NCI-H1092 (cell line): ENCODE measurements around the gene PLB1.

Experiments used
- DNase-seq: peaks from one replicate; lab custom pipeline; 2025; lab: John Stamatoyannopoulos, UW

The PLB1 gene

GRCh38 chr2:28668106-28668814 is 172.4 kb downstream of the PLB1 start:
- no peak for DNase-seq

DNA sequence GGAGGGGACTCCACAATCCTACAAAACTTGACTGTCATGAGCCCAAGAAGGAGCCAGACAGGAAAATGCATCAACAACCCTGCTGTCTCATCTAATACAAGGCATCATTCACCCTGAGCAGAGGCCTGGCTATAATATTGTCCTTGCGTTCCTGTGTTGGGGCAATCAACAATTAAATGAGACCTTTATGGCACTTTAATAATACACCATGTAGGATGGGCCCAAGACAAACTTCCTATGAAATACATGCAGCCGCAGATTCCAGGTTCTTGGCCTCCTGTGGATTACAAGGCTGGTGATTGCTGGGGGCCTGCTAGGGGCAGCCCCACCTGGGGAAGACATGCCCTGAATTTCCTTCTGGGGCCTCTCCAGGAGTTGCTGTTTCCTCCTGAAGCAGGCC is 173.0 kb downstream of the PLB1 start:
- no peak for DNase-seq

GRCh38 chr2:28670856-28671255 is 175.0 kb downstream of the PLB1 start:
- DNase-seq, result no peak

DNA sequence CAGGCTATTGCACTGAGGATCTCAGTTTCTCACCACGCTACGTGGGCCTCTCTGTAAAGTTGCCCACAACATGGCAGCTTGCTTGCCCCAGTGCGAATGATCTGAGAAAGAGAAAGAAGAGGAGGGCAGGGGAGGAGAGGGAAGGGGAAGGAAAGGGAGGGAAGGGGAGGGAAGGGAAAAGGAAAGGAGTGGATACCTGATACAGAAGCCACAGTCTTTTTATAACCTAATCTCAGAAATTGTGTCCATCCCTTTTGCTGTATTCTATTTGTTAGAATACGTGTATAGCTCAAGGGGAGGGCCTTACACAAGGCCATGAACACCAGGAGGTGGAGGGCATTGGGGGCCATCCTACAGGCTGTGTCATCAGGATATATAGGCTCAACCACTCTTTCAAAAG is 177.5 kb downstream of the PLB1 start:
- no peak for DNase-seq

- DNase-seq, result no peak
Measured at GRCh38 chr2:28674062-28674712, 178.3 kb downstream of the PLB1 start.

GRCh38 chr2:28674713-28675068 is 178.8 kb downstream of the PLB1 start:
- no peak for DNase-seq

GRCh38 chr2:28676152-28676835 is 180.4 kb downstream of the PLB1 start:
- no peak for DNase-seq

DNA sequence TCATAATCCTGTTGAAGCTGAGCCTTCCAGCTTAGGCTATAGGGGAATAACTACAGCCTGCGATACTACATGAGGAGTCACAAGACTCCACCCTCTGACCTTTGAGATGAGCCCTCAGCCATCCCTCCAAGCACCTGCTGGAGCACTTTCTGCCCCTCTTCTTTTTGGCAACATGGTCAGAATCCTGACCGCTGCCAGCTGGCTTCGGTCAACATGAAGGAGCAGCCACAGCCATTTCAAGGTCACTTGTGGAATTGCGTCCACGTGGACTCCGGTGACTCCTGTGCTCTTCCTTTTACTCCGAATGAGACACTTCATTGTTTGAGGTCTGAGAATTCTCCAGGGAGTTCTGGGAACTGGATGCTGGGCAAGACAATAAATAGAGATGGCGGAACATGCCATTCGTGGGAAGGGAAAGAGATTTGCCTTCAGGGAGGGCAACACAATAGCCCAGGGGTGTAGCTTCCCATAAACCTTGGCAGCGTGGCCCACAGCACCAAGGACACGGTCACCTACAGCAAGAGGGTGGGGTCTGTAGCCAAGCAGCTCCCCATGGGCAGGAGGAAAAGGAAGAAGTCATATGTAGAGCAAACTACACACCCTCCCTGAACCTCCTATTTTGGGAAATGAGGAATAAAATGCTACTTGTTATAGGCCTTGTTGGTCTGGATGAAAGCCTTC is 182.5 kb downstream of the PLB1 start:
- no peak for DNase-seq

DNA sequence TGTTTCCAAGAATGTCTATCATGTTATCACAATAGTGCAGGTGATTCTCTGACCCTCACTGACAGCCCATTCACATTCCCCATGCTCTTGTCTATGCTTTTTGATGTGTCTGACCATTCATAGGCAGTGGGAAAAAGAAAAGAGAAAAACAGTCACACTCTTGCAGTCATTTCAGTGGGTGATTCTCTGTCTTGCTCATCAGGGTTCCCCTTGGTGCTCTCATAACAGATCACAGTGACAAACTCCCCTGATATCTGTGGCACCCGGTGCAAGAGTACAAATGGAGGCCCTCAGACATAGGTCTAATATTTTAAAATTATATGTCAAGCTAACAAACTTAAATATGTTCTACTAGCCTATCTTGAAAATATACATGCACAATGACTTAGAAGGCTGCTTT is 183.1 kb downstream of the PLB1 start:
- no peak for DNase-seq

DNA sequence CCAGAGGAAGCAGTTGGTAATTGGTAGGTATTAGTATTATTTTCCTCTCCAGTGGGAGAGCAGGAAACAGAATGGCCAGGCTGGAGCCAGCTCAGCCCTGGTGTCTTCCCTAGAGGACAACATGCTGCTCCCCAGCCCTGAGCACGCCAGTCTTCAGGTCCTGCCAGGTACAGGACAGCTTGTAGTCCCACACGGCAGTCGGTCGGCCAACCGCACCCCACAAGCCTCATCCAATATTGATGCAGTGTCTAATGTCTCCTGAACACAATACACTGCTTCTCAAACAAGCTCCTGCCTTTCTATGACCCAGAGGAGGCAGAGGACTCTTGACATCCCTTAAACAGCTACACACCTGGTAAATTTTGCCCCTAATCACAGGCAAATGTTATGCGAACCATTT is 184.8 kb downstream of the PLB1 start:
- no peak for DNase-seq

DNA sequence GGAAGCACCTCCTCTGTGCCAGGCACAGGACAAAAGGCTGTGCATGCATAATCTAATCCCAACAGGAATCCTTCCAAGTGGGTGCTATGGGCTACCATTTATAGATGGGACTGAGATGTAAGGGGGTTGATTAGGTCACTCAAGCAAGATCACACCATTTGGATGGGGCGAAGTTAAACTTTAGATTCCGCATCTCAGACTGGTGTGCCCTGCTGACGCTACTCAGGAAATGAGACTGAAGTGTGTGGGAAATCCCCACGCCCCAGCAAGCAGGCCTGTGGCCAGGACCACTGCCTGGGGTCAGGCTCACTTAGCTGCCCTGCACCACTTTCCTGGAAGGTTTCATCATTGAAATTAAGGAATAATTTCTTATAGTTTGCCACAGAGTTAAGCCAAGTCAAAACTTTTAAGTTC is 185.3 kb downstream of the PLB1 start:
- DNase-seq, result no peak

DNA sequence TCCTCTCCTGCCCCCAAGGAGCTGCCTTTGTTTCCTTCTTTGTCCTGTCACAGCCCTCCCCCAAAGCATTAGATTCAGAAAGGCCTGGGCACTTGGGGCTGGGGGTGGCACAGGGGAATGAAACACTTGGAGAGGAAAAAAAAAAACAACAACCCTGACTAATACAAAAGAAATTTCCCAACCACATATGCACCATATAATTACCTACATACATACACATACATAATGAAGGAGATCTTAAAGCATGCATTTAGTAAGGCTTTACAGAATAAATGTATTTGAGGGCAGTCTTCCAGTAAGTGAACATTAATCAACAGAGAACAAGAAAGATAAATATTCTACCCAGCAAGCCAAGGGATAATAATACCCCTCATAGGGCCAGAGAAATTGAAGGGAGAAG is 185.7 kb downstream of the PLB1 start:
- no peak for DNase-seq

- DNase-seq, result peak; percentile 40
Measured at GRCh38 chr2:28683100-28683706, 187.3 kb downstream of the PLB1 start.

- peak; percentile 42 for DNase-seq
Measured at GRCh38 chr2:28684142-28684858, 188.4 kb downstream of the PLB1 start.

GRCh38 chr2:28687171-28687570 is 191.3 kb downstream of the PLB1 start:
- no peak for DNase-seq

- no peak for DNase-seq
Measured at GRCh38 chr2:28687640-28688385, 192.0 kb downstream of the PLB1 start.

DNA sequence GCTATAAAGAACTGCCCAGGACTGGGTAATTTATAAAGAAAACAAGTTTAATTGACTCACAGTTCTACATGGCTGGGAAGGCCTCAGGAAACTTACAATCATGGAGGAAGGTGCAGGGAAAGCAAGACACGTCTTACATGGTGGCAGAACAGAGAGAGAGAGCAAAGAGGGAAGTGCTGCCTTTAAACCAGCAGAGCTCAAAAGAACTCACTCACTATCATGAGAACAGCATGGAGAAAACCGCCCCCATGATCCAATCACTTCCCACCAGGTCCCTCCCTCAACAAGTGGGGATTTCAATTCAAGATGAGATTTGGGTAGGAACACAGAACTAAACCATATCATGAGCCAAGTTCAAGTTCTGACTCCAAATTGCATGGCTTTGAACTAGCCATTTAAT is 193.0 kb downstream of the PLB1 start:
- DNase-seq, result no peak

DNA sequence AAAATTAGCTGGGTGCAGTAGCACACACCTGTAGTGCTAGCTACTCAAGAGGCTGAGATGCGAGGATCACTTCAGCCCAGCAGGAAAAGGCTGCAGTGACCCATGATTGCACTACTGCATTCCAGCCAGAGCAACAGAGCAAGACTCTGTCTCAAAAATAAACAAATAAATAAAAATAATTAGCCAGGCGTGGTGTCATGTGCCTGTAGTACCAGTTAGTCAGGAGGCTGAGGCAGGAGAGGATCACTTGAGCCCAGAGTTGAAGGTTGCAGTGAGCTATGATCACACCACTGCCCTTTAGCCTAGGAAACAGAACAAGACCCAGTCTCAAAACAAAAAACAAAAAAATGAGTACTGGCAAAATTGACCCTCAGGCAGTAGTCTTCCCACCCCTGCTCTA is 193.9 kb downstream of the PLB1 start:
- DNase-seq, result no peak

DNA sequence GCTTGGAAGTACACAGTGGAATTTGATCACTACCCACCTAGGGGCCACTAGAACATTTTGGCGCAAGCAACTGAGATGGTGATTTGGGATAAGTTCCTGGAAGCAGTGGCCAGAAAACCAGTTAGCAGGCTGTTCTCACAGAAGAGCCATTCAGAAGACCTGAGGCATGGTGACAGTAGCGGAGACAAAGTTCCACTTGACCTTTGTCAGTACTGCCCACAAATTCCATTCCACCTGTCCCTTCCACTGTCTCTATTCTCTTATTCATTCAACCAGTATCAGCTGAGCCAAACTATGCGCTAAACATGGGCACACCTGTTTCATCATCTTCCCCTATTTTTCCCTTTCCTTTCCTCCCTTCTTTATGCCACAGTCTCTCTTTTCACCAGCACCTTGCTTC is 196.6 kb downstream of the PLB1 start:
- DNase-seq, result no peak

GRCh38 chr2:28693223-28693622 is 197.4 kb downstream of the PLB1 start:
- no peak for DNase-seq
